ENCODE measurements around the gene CNNM1. TPM values are rescaled to one million over a fixed set of nuclear protein-coding genes. Genes with fewer than 3 reads are reported as not detected.
A peak's percentile ranks its signal among the peaks of the same experiment; 100 is the strongest.

The CNNM1 gene
- total RNA-seq, 1 experiment from 2014 or later = 0.90 TPM

DNA sequence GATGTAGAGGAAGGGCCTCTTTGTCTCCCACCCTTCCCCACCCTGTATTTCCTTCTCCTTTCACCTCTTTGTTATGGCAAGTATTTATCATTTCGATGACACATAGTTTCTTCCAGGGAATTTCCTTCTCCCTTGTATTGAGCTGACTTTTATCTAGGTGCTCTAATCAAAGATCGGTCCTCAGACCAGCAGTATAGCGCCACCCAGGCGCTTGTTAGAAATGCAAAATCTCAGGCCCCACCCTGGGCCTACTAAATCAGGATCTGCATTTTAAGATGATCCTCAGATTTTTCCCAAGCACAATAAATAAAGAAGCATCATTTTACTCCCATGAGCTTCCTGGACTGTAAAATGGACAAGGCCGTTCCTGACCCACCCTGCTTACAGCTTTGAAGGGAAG lies 113.2 kb downstream of the CNNM1 start:
- POLR2A ChIA-PET = no interaction called here
- Mint-ChIP-seq H3K4me3 (no peak overlapping the region), H3K36me3 (no peaks in the 10 kb centered on the region), H3K27ac (no peak overlapping the region), H3K4me1 (peaks cover 15% of the 10 kb centered on the region), H3K9me3 (no peaks in the 10 kb centered on the region), H3K27me3 (ENCODE audit: low read depth) (no peaks in the 10 kb centered on the region)
- TF ChIP-seq, protein P1, sequence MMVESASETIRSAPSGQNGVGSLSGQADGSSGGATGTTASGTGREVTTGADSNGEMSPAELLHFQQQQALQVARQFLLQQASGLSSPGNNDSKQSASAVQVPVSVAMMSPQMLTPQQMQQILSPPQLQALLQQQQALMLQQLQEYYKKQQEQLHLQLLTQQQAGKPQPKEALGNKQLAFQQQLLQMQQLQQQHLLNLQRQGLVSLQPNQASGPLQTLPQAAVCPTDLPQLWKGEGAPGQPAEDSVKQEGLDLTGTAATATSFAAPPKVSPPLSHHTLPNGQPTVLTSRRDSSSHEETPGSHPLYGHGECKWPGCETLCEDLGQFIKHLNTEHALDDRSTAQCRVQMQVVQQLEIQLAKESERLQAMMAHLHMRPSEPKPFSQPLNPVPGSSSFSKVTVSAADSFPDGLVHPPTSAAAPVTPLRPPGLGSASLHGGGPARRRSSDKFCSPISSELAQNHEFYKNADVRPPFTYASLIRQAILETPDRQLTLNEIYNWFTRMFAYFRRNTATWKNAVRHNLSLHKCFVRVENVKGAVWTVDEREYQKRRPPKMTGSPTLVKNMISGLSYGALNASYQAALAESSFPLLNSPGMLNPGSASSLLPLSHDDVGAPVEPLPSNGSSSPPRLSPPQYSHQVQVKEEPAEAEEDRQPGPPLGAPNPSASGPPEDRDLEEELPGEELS (CRISPR knock-in tag; IDR thresholded peaks at IDR 0.05) = no peak
- TF ChIP-seq, protein P2, sequence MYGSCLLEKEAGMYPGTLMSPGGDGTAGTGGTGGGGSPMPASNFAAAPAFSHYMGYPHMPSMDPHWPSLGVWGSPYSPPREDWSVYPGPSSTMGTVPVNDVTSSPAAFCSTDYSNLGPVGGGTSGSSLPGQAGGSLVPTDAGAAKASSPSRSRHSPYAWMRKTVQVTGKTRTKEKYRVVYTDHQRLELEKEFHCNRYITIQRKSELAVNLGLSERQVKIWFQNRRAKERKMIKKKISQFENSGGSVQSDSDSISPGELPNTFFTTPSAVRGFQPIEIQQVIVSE (CRISPR knock-in tag; IDR thresholded peaks at IDR 0.05; ENCODE audit: borderline replicate concordance) = no peak
- TF ChIP-seq ESRRA (CRISPR knock-in tag; IDR thresholded peaks at IDR 0.05; ENCODE audit: borderline replicate concordance) (no peak), ATF1 (CRISPR knock-in tag; IDR thresholded peaks at IDR 0.05) (no peak), PRRX2 (CRISPR knock-in tag; IDR thresholded peaks at IDR 0.05) (no peak), FOXJ3 (CRISPR knock-in tag; IDR thresholded peaks at IDR 0.05; ENCODE audit: borderline replicate concordance) (no peak), TEAD1 (CRISPR knock-in tag; IDR thresholded peaks at IDR 0.05) (no peak), ZNF138 (CRISPR knock-in tag; conservative IDR thresholded peaks at IDR 0.05) (no peak), ZNF263 (CRISPR knock-in tag; IDR thresholded peaks at IDR 0.05; ENCODE audit: low read depth) (no peak), FOXP1 (CRISPR knock-in tag; IDR thresholded peaks at IDR 0.05; ENCODE audit: borderline replicate concordance) (no peak), GABPB1 (CRISPR knock-in tag; IDR thresholded peaks at IDR 0.05) (no peak), HMGA2 (CRISPR knock-in tag; IDR thresholded peaks at IDR 0.05) (no peak), RORB (CRISPR knock-in tag; IDR thresholded peaks at IDR 0.05) (no peak), NR2C2 (CRISPR knock-in tag; IDR thresholded peaks at IDR 0.05) (no peak)
- TF ChIP-seq, protein P3, sequence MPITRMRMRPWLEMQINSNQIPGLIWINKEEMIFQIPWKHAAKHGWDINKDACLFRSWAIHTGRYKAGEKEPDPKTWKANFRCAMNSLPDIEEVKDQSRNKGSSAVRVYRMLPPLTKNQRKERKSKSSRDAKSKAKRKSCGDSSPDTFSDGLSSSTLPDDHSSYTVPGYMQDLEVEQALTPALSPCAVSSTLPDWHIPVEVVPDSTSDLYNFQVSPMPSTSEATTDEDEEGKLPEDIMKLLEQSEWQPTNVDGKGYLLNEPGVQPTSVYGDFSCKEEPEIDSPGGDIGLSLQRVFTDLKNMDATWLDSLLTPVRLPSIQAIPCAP (CRISPR knock-in tag; IDR thresholded peaks at IDR 0.05) = no peak
- TF ChIP-seq, protein P4, sequence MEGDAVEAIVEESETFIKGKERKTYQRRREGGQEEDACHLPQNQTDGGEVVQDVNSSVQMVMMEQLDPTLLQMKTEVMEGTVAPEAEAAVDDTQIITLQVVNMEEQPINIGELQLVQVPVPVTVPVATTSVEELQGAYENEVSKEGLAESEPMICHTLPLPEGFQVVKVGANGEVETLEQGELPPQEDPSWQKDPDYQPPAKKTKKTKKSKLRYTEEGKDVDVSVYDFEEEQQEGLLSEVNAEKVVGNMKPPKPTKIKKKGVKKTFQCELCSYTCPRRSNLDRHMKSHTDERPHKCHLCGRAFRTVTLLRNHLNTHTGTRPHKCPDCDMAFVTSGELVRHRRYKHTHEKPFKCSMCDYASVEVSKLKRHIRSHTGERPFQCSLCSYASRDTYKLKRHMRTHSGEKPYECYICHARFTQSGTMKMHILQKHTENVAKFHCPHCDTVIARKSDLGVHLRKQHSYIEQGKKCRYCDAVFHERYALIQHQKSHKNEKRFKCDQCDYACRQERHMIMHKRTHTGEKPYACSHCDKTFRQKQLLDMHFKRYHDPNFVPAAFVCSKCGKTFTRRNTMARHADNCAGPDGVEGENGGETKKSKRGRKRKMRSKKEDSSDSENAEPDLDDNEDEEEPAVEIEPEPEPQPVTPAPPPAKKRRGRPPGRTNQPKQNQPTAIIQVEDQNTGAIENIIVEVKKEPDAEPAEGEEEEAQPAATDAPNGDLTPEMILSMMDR (IDR thresholded peaks at IDR 0.05) = no peak
- TF ChIP-seq, protein P5, sequence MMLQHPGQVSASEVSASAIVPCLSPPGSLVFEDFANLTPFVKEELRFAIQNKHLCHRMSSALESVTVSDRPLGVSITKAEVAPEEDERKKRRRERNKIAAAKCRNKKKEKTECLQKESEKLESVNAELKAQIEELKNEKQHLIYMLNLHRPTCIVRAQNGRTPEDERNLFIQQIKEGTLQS (CRISPR knock-in tag; conservative IDR thresholded peaks at IDR 0.05) = no peak
- TF ChIP-seq, protein P6, sequence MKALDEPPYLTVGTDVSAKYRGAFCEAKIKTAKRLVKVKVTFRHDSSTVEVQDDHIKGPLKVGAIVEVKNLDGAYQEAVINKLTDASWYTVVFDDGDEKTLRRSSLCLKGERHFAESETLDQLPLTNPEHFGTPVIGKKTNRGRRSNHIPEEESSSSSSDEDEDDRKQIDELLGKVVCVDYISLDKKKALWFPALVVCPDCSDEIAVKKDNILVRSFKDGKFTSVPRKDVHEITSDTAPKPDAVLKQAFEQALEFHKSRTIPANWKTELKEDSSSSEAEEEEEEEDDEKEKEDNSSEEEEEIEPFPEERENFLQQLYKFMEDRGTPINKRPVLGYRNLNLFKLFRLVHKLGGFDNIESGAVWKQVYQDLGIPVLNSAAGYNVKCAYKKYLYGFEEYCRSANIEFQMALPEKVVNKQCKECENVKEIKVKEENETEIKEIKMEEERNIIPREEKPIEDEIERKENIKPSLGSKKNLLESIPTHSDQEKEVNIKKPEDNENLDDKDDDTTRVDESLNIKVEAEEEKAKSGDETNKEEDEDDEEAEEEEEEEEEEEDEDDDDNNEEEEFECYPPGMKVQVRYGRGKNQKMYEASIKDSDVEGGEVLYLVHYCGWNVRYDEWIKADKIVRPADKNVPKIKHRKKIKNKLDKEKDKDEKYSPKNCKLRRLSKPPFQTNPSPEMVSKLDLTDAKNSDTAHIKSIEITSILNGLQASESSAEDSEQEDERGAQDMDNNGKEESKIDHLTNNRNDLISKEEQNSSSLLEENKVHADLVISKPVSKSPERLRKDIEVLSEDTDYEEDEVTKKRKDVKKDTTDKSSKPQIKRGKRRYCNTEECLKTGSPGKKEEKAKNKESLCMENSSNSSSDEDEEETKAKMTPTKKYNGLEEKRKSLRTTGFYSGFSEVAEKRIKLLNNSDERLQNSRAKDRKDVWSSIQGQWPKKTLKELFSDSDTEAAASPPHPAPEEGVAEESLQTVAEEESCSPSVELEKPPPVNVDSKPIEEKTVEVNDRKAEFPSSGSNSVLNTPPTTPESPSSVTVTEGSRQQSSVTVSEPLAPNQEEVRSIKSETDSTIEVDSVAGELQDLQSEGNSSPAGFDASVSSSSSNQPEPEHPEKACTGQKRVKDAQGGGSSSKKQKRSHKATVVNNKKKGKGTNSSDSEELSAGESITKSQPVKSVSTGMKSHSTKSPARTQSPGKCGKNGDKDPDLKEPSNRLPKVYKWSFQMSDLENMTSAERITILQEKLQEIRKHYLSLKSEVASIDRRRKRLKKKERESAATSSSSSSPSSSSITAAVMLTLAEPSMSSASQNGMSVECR (CRISPR knock-in tag; IDR thresholded peaks at IDR 0.05; ENCODE audit: borderline replicate concordance) = no peak
- TF ChIP-seq, protein P7, sequence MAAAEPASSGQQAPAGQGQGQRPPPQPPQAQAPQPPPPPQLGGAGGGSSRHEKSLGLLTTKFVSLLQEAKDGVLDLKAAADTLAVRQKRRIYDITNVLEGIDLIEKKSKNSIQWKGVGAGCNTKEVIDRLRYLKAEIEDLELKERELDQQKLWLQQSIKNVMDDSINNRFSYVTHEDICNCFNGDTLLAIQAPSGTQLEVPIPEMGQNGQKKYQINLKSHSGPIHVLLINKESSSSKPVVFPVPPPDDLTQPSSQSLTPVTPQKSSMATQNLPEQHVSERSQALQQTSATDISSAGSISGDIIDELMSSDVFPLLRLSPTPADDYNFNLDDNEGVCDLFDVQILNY (CRISPR knock-in tag; IDR thresholded peaks at IDR 0.05) = no peak
- TF ChIP-seq, protein P8, sequence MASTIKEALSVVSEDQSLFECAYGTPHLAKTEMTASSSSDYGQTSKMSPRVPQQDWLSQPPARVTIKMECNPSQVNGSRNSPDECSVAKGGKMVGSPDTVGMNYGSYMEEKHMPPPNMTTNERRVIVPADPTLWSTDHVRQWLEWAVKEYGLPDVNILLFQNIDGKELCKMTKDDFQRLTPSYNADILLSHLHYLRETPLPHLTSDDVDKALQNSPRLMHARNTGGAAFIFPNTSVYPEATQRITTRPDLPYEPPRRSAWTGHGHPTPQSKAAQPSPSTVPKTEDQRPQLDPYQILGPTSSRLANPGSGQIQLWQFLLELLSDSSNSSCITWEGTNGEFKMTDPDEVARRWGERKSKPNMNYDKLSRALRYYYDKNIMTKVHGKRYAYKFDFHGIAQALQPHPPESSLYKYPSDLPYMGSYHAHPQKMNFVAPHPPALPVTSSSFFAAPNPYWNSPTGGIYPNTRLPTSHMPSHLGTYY (CRISPR knock-in tag; IDR thresholded peaks at IDR 0.05) = no peak
- ATAC-seq = peak; percentile 70
- DNase-seq (ENCODE audit: low spot score) = no peak
- CTCF ChIA-PET = interaction anchor here (0.6 to 1.6 kb wide), 8 partner anchors 8 to 1654 kb away, joined by 3 to 11 read pairs (median 4); partner anchors contain the start of gene ENTPD7
